Measurements from ENCODE around the gene HCCS.

Gene HCCS

GRCh38 chrX:11124112-11124511 lies 13.0 kb downstream of the HCCS start:
- DNase-seq, result no peak

GRCh38 chrX:11125060-11125459 lies 13.9 kb downstream of the HCCS start:
- no peak for DNase-seq

GRCh38 chrX:11129534-11130105 lies 18.5 kb downstream of the HCCS start:
- no peak for DNase-seq

- no peak for DNase-seq
Observed at GRCh38 chrX:11130136-11130535, 19.0 kb downstream of the HCCS start.

- no peak for DNase-seq
Observed at GRCh38 chrX:11131146-11131545, 20.0 kb downstream of the HCCS start.

DNA sequence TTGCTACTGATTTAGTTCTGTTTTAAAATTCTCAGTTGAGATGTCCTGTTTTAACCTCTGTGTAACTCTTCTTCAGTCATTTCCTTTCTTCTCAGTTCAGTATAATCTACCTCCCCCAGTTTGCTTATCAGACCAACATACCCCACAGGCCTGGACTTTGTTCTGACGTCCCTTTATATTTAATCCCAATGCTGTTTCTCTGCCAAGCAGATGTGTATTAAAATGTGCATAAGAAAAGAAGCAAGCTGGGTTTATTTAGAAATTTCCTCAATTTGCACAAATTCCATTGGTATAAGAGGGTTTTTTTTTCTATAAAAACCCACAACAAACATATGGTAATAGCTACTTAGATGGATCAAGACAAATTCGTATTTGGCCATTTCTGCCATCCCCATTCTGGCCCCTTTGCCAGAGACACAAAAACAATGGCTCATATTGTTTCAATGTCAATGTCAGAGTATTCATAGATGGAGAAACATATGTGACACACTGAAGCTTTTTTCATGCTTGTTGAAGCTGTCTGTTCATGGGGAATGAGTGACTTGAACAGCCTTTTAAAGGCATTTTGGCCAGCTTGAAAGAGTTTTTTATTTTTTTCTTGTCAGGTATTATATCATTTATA lies 24.5 kb downstream of the HCCS start:
- DNase-seq, result no peak

DNA sequence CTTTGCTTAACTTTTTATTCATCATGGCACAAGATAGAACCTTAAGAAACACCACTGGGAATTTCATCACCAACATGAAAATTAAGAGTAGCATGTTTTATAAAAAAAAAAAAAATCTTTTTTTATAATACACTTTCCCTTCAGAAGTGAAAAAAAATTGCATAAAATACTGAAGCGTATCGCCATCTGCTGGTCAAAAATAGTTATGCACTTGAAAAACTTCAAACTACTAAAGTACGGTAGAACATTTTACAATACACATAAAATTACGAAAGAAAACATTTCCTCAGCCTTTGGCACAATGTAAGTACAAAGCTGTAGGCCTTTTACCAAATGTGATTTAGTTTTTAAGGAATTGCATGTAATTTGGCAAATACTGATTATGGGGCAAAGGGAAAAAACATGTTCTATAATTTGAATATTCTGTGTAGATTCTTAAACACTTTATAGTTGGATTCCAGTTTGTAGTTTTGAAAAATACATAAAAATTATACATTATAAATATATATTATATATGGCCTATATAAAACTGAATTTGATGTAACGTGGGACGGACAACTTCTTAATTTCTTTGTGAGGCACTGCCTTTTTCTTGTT lies 26.5 kb downstream of the HCCS start:
- no peak for DNase-seq

DNA sequence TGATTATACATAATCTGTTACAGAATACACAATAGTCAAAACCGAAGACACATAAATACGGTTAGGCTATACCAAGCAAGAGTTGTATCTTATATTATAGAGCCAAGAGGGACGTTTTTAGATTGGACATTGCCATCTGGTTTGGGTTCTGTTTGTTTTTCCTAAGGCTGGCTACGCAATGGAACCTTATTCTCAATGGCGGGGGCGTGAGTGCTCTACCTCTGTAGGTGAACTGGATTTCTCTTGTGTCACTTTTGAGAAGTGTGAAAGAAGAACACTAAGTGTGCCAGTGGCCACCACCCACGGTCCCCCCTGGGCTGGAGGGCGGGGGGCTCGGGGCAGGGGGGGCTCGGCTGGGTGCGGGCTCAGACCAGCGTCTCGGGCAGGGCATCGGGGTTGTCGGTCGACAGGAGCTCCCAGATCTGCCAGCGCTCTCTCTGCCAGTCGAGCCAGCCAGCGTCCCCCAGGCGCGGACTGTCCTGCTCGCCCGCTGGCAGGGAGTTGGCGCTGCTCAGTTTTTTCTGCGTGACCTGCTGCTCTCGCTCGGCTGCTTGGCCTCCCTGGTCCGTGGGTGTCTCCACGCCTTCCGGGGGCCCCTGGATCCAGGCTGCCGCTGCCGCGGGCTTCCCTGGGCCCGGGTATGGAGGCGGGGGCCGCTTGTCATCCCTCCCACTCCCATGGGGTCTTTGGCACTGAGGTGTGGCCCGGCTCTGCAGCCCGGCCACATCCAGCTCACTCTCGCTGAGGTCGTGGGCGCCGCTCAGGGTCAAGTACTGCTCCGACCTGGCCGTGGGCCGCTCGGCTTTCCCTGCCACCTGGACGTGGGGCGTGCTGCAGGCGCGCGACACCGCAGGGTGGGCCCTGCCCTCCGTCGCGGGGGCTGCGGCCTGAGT lies 27.6 kb downstream of the HCCS start:
- no peak for DNase-seq

- DNase-seq, result peak; percentile 3 to 18
Observed at GRCh38 chrX:11143931-11144678, 33.0 kb downstream of the HCCS start.

DNA sequence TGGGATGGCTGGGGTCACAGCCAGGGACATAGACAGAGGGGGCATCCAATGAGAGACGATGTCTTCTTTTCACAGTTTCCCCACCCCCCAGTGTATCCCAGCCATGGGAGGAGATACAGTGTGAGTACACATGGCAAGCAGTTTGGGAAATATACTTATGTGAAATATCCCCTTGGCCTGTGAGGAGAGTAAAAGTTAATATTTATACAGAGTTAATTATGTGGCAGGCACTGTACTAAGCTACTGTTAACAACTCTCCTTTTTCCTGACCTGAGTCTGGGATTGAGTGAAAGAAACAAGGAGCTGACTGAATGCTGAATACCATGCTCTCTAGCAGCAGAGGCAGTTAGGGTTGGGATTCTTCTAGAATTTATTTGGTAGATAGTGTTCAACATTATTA lies 35.3 kb downstream of the HCCS start:
- no peak for DNase-seq

- DNase-seq, result no peak
Observed at GRCh38 chrX:11148401-11148800, 37.3 kb downstream of the HCCS start.

DNA sequence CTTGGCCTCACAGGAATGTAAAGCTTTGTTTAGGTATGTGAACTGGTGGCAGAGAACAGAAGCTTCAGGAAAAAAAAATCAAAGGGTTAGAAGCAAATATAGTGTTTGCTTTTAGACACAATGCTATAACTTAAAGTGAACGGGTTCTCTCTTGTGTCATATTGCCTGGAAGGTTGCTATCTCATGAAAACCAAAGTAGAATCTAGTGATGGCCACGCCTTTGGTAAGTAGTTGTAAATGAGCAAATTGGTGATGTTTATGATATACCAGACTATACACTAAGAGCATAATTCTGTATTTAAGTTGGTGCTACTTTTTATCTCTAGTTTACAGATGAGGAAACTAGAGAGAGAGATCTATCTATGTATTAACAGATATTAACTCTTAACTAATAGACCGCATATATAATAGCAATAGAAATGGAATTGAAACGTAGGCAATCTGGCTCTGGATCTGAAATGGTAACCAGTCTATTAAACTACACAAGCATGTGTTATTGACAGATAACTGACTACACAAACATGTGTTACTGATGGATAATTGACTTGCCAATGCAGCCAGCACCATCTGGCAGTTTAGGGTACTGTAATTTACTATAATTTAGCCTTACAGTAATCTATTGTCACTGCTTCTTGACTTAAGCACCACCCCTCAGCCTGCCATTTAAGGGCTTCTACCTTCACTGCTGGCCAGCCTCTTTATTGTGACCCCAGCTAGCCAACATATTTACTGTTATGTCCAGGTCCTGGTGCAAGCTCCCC lies 40.8 kb downstream of the HCCS start:
- DNase-seq, result no peak

DNA sequence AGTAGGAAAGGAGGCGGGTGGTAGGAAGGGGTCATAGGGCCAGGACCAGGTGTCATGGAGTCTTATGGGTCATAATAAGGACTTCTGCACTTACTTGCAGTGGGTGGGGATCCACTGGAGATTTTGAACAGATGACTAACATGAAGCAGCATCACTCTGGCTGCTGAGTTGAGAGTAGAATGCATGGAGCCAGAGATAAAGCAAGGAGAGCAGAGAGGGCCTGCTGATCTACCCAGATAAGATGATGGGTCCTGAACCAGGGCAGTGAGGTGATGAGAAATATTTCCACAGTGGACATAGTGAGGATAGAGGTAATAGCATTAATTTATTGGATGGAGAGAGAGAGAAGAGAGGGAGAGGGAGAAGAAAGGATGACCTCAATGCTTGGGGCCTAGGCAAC lies 48.0 kb downstream of the HCCS start:
- no peak for DNase-seq

DNA sequence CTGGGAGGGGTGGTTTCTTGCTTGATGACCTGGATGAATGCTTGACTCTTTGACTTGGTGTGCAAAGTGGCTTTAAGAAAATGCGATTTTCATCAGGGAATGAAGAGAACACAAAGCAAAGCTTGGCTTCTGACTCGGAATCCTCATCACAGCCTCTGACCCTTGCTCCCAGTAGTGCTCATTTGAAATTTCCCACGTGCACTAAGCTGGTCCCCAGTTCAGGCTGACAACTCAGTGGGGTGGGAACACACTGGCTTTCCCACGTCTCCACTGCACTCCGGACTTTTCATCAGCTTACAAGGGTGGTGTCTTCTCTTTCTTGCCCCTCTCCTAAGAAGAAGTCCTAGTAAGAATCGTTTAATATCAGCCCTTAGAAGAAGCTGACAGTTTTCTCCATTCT lies 53.3 kb downstream of the HCCS start:
- DNase-seq, result no peak

DNA sequence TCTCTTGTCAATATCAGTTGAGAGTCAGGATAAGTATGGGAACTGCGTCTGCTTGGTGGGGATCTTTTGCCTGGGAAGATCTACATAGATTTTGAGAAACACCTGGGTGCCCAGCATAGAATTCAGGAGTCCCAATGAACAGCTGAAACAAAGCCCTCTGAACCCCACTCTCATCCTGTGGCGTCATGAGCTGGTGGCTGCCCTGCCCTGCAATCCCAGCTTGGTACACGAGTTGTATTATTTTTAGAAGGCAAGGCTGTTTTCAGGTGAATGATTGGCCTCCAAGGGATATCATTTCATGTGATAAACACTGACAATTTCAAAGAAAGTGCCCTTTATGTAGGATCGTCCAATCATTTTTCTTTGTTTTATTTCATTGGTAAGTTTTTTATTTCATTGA lies 60.8 kb downstream of the HCCS start:
- no peak for DNase-seq

DNA sequence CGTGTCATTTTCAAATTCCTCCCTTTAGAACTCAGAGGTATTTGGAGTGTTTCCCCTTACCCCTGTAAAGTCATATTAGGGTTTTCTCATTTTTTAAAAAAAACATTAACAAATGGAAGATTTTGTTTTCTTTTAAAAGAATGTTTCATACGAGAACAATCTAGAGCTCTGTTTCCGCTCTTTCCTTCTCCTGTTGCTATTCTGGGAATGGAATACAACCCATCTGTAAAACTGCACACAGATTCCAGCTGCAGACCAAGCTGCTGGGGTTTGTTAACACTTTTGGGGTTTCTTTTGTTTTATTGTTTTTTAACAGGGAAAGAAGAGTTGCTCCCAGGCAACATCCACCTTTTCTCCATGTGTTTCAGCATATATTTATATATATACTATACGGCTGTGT lies 61.3 kb downstream of the HCCS start:
- no peak for DNase-seq
